HG03139 (cell line): ENCODE results near the gene DNAAF9.

ENCODE experiments used
- ATAC-seq: cut with Tn5 transposase; IDR thresholded peaks from one replicate; pipeline ENCODE4 v1.9.1; 2021; ENCODE audit not compliant: unreplicated experiment

The DNAAF9 gene

GRCh38 chr20:3378138-3378537, 29.3 kb downstream of the DNAAF9 start:
- no peak for ATAC-seq

DNA sequence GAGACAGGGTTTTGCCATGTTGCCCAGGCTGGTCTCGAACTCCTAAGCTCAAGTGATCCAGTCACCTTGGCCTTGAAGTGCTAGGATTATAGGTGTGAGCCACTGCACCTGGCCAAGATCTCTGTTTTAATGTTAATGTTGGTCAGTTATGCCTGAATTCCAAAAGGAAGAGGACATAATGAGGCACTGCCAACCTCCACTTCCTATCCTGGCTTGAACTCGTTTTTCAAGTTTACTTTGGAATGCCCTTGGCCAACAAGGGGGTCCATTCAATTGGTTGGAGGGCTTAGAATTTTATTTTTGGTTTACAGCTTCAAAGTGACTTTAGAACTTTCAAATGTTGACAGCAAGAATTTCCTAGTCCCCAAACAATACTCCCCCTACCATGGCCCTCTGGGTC, 29.8 kb downstream of the DNAAF9 start:
- no peak for ATAC-seq

DNA sequence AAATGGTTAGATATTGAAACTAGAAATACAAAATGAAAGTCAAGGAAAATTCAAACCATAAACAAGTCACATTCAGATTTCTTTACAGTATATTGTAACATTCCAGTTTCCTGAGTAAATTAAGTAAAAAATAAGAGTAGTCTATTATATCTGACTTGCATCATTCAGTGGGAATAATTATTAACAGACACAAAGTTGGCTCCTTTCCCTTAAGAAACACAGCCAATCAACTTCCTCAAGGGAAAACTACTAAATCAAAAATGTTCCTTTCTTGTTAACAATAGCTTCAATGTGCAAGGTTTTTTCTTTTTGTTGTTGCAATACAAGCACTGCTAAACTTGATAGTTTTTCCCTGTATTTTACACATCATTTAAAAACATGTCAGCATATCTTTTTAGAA, 33.2 kb downstream of the DNAAF9 start:
- ATAC-seq = no peak

GRCh38 chr20:3371754-3372153, 35.7 kb downstream of the DNAAF9 start:
- no peak for ATAC-seq

GRCh38 chr20:3367089-3367488, 40.4 kb downstream of the DNAAF9 start:
- ATAC-seq = no peak

- no peak for ATAC-seq
Observed at GRCh38 chr20:3364323-3365013, 43.0 kb downstream of the DNAAF9 start.

GRCh38 chr20:3360752-3361151, 46.7 kb downstream of the DNAAF9 start:
- ATAC-seq = no peak

GRCh38 chr20:3358676-3359340, 48.7 kb downstream of the DNAAF9 start:
- ATAC-seq = no peak
